Loucy (cell line): ENCODE results near the gene DENND2D.

Experiments
- H2AFZ ChIP-seq: fragments of 200-600 bp; sonication (generic); 2 replicates; pipeline ENCODE4 v1.6.0; 2016; ENCODE audit warnings: antibody characterized with exemption, mild to moderate bottlenecking, low read length, moderate library complexity
- H3F3A ChIP-seq: fragments of 200-600 bp; 2 replicates; pipeline ENCODE4 v1.6.0; 2016; ENCODE audit warnings: antibody characterized with exemption, low read depth, mild to moderate bottlenecking
- H3K27me3 ChIP-seq: fragments of 200-600 bp; sonication (generic); 2 replicates; pipeline ENCODE4 v1.6.1; 2014; ENCODE audit warnings: low read length, mild to moderate bottlenecking; ENCODE audit not compliant: insufficient read depth, poor library complexity, severe bottlenecking
- H3K36me3 ChIP-seq: fragments of 200-600 bp; sonication (generic); 2 replicates; pipeline ENCODE4 v1.6.1; 2016; ENCODE audit warnings: low read length; ENCODE audit not compliant: insufficient read depth
- H3K4me1 ChIP-seq: fragments of 200-600 bp; sonication (generic); 2 replicates; pipeline ENCODE4 v1.5.1; 2014; ENCODE audit warnings: low read length, mild to moderate bottlenecking; ENCODE audit not compliant: insufficient read depth, poor library complexity, severe bottlenecking
- H3K4me2 ChIP-seq: fragments of 200-600 bp; sonication (generic); 2 replicates; pipeline ENCODE4 v1.6.0; 2014; ENCODE audit warnings: antibody characterized with exemption, low read length, low read depth, mild to moderate bottlenecking; ENCODE audit not compliant: poor library complexity, severe bottlenecking
- H3K4me3 ChIP-seq: fragments of 200-600 bp; sonication (generic); 2 replicates; pipeline ENCODE4 v1.5.1; 2014; ENCODE audit warnings: low read length, mild to moderate bottlenecking, mixed read lengths; ENCODE audit not compliant: poor library complexity, severe bottlenecking
- H3K79me2 ChIP-seq: fragments of 200-600 bp; sonication (generic); 2 replicates; pipeline ENCODE4 v1.6.1; 2014; ENCODE audit warnings: low read length; ENCODE audit not compliant: insufficient read depth
- H3K9ac ChIP-seq: fragments of 200-600 bp; sonication (generic); 2 replicates; pipeline ENCODE4 v1.6.0; 2014; ENCODE audit warnings: mild to moderate bottlenecking, low read depth, low read length, moderate library complexity; ENCODE audit not compliant: poor library complexity, severe bottlenecking
- H3K9me2 ChIP-seq: fragments of 200-600 bp; sonication (generic); replicated peaks from 2 replicates; pipeline ENCODE4 v1.6.1; 2016; ENCODE audit warnings: low read depth, low read length, mixed read lengths
- H3K9me3 ChIP-seq: fragments of 200-600 bp; sonication (generic); 2 replicates; pipeline ENCODE4 v1.6.1; 2014; ENCODE audit warnings: mild to moderate bottlenecking, antibody characterized with exemption, low read length, low read depth; ENCODE audit not compliant: insufficient read depth
- H4K20me1 ChIP-seq: fragments of 200-600 bp; sonication (generic); 2 replicates; pipeline ENCODE4 v1.6.0; 2014; ENCODE audit warnings: antibody characterized with exemption, low read length, mild to moderate bottlenecking; ENCODE audit not compliant: insufficient read depth, poor library complexity, severe bottlenecking
- EZH2phosphoT487 ChIP-seq: fragments of 200-600 bp; IDR thresholded peaks from 2 replicates; pipeline ENCODE4 v1.6.1; 2018; ENCODE audit warnings: antibody characterized with exemption, mild to moderate bottlenecking, moderate library complexity, borderline replicate concordance
- TF ChIP-seq, protein P1 (sequence below): fragments of 200-600 bp; sonication (generic); conservative IDR thresholded peaks from 2 replicates; pipeline ENCODE4 v1.5.1; 2014; ENCODE audit warnings: mild to moderate bottlenecking, antibody characterized with exemption, low read length

DENND2D gene

DNA sequence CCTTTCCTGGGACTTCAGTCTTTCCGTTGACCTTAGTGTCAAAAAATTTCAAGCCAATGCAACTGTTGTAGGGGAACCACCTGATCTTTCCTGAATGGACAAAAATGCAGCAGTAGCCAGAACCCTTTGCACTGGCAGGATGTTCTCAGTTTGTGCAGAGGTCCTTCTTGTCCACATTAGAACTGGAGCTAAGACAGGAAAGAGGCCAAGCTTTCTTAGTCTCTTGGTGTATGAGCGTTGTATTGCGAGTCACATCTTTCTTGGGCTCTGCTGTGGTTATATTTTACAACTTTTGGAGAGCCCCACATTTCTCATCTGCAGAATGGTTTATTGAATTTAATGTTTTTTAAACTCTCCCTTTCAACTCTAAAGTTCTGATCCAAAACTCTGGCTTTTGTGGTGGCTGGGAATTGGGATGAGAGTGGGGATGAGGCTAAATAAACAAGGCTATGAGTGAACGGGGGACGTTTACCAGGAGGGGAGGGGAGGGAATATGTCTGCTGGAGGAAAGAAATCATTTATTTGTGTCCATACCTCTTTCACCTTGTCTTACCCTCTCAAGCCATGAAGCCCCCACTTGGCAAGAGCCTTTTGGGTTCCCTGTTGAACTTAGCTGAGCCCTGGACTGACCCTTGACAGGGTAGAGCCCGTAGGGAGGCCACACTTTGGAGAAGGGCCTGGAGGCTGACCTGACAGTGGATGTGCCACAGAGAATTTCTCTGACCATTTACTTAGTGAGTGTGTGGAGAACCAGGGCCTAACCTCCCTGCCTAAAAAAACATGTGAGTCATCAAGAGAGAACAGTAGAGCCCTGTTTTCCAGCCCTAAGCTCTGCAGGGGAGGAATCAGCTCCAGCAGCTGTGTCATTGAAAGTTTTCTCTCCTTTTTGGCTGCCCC lies 27.7 kb upstream of the DENND2D start:
- H4K20me1 ChIP-seq: no peaks in the 10 kb centered on the region
- peaks cover 21% of the 10 kb centered on the region for H3K4me1 ChIP-seq
- no peak overlapping the region for H3K4me3 ChIP-seq
- no peaks in the 10 kb centered on the region for H3F3A ChIP-seq
- no peaks in the 10 kb centered on the region for H3K9me3 ChIP-seq
- no peak overlapping the region for H3K9ac ChIP-seq
- no peaks in the 10 kb centered on the region for H3K27me3 ChIP-seq
- H3K36me3 ChIP-seq: no peaks in the 10 kb centered on the region
- no peaks in the 10 kb centered on the region for H3K9me2 ChIP-seq
- no peak overlapping the region for H3K4me2 ChIP-seq
- TF ChIP-seq, protein P1, sequence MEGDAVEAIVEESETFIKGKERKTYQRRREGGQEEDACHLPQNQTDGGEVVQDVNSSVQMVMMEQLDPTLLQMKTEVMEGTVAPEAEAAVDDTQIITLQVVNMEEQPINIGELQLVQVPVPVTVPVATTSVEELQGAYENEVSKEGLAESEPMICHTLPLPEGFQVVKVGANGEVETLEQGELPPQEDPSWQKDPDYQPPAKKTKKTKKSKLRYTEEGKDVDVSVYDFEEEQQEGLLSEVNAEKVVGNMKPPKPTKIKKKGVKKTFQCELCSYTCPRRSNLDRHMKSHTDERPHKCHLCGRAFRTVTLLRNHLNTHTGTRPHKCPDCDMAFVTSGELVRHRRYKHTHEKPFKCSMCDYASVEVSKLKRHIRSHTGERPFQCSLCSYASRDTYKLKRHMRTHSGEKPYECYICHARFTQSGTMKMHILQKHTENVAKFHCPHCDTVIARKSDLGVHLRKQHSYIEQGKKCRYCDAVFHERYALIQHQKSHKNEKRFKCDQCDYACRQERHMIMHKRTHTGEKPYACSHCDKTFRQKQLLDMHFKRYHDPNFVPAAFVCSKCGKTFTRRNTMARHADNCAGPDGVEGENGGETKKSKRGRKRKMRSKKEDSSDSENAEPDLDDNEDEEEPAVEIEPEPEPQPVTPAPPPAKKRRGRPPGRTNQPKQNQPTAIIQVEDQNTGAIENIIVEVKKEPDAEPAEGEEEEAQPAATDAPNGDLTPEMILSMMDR: no peak
- no peak for TF ChIP-seq EZH2phosphoT487
- H3K79me2 ChIP-seq: no peaks in the 10 kb centered on the region
- no peak overlapping the region for H2AFZ ChIP-seq

DNA sequence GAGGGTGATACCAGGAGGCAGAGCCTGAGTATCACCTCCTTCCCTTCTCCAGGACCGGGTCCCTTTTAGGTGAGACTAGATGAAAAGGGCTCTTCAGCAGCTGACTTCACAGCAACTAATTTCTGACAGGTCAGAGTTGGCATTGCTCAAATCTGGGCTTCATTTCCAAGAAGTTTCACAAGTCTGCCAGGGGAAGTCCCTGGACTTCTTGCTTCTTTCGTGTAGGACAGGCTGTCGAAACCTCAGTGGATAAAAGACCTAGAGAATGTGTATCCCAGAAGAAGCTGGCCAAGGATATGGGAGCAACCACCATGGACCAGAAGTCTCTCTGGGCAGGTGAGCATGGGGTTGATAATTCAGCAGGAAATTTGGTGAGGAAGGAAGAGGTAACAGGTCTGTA lies 27.0 kb upstream of the DENND2D start, which contains the start of gene CHI3L2:
TSS of gene CHI3L2 (plus strand) at position 280 of the 400 bp plus-strand sequence. CDS start at position 297, 17 bp downstream.
- H3K36me3 ChIP-seq: no peaks in the 10 kb centered on the region
- no peak within 1 kb of the TSS for H3K4me2 ChIP-seq
- H3K27me3 ChIP-seq: no peaks in the 10 kb centered on the region
- no peak within 1 kb of the TSS for H3K9ac ChIP-seq
- H3K4me3 ChIP-seq: no peak within 1 kb of the TSS
- H2AFZ ChIP-seq: no peak within 1 kb of the TSS
- no peaks in the 10 kb centered on the region for H3K79me2 ChIP-seq
- 0 out of 2 replicates have a peak, but pooled peaks cover under 1% of the 10 kb centered on the region for H3F3A ChIP-seq
- peaks cover 27% of the 10 kb centered on the region for H3K4me1 ChIP-seq
- no peaks in the 10 kb centered on the region for H3K9me2 ChIP-seq
- no peaks in the 10 kb centered on the region for H3K9me3 ChIP-seq
- no peaks in the 10 kb centered on the region for H4K20me1 ChIP-seq
- TF ChIP-seq, protein P1: no peak
- no peak for TF ChIP-seq EZH2phosphoT487

DNA sequence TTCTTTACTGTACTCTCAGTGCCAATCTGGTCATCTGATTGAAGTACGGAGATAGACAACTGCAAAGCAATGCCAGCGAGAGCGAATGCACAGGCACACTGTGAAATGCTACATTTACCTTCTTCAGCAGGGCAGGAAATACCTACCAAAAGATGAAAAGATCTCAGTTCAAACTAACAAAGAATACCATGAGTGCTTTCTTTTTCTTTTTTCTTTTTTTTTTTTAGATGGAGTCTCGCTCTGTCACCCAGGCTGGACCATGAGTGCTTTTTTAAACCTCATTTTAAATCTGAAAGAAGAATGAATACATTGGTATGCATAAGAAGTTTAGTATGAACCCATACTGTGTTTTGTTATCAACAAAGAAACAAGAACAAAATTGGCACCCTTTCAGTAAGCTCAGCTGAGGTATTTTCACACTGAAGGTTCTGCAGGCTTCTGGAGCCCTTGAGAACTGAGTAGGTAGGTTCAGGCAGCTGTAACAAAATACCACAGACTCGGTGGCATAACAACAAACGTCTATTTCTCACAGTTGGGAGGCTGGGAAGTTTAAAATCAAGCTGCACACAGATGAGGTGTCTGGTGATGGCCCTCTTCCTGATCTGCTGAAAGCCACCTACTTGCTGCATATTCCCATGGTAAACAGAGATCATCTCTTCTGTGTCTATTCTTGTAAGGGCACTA lies 25.4 kb upstream of the DENND2D start:
- no peak for TF ChIP-seq EZH2phosphoT487
- TF ChIP-seq, protein P1: no peak
- Histone ChIP-seq H3K4me2 (no peak overlapping the region), H3K36me3 (no peaks in the 10 kb centered on the region), H3K79me2 (no peaks in the 10 kb centered on the region), H3F3A (0 out of 2 replicates have a peak, but pooled peaks cover 6% of the 10 kb centered on the region), H3K4me3 (no peak overlapping the region), H3K27me3 (no peaks in the 10 kb centered on the region), H3K9ac (peak overlapping the region; percentile 23), H2AFZ (peak overlapping the region; percentile 71), H3K9me3 (no peaks in the 10 kb centered on the region), H3K4me1 (peaks cover 41% of the 10 kb centered on the region), H4K20me1 (no peaks in the 10 kb centered on the region), H3K9me2 (no peaks in the 10 kb centered on the region)
